ENCODE results near the gene GRB14.

- TF ChIP-seq POLR2A (IDR thresholded peaks at IDR 0.05): no peak
- no peak for TF ChIP-seq CTCF (IDR thresholded peaks at IDR 0.05)
- TF ChIP-seq POLR2AphosphoS5 (IDR thresholded peaks at IDR 0.05; ENCODE audit: insufficient read depth in 1 of 2, low read depth in 1 of 2): no peak
Observed at GRCh38 chr2:164504253-164504652, 117.0 kb downstream of the GRB14 start.

Data from vagina (tissue), 2 donors.